Gastrocnemius medialis (tissue), 4 donors: ENCODE measurements around the gene NRG2.

Experiments used
- POLR2A ChIP-seq, 2 donors: fragments of 450-650 bp; IDR thresholded peaks; one replicate each; pipeline ENCODE4 v1.6.1; 2017; ENCODE audit warnings: antibody characterized with exemption in 2 of 2, mild to moderate bottlenecking in 2 of 2, moderate library complexity in 2 of 2
- TF ChIP-seq, protein P1 (sequence below), 5 experiments: fragments of 450-650 bp in 3 of 5; fragments of 200-600 bp in 2 of 5; sonication (generic) in 2 of 5; IDR thresholded peaks in 4 of 5; conservative IDR thresholded peaks in 1 of 5; 1 replicate in 4 of 5; 2 replicates in 1 of 5; pipeline ENCODE4 v1.5.1; 2016 to 2019; ENCODE audit warnings: antibody characterized with exemption in 5 of 5, mild to moderate bottlenecking in 3 of 5, moderate library complexity in 3 of 5

DNA sequence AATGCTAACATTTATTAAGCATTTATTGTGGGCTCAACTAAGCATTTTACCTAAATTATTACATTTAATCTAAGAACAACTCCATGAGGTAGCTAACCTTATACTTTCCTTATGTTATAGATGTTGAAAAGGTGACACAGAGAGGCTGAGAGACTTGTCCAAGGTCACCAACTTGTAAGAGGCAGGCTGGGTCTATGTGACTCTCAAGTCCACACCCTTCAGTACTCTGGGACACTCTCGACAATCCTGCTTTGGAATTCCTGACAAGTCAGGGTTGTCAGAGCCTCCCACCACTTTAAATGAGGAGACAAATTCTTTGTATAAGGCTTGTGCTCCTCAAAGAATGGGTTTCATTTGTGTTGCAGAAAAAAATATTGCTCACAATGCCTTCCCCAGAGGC, 67.2 kb downstream of the NRG2 start:
- TF ChIP-seq POLR2A (IDR thresholded peaks at IDR 0.05) = no peak
- TF ChIP-seq, protein P1, sequence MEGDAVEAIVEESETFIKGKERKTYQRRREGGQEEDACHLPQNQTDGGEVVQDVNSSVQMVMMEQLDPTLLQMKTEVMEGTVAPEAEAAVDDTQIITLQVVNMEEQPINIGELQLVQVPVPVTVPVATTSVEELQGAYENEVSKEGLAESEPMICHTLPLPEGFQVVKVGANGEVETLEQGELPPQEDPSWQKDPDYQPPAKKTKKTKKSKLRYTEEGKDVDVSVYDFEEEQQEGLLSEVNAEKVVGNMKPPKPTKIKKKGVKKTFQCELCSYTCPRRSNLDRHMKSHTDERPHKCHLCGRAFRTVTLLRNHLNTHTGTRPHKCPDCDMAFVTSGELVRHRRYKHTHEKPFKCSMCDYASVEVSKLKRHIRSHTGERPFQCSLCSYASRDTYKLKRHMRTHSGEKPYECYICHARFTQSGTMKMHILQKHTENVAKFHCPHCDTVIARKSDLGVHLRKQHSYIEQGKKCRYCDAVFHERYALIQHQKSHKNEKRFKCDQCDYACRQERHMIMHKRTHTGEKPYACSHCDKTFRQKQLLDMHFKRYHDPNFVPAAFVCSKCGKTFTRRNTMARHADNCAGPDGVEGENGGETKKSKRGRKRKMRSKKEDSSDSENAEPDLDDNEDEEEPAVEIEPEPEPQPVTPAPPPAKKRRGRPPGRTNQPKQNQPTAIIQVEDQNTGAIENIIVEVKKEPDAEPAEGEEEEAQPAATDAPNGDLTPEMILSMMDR (IDR thresholded peaks at IDR 0.05 in 4 of 5, conservative IDR thresholded peaks at IDR 0.05 in 1 of 5) = no peak
